ENCODE data around the gene RHNO1.
"Not testable (repeated sequence)": the region's sequence is repeated elsewhere in the genome, so short reads cannot be mapped to it uniquely, and the experiment has no call there.

Gene RHNO1

GRCh38 chr12:2857576-2857975 is 19.4 kb upstream of the RHNO1 start:
- DNase-seq (ENCODE audit: low read depth): no peak

GRCh38 chr12:2858334-2858733 is 18.7 kb upstream of the RHNO1 start:
- DNase-seq (ENCODE audit: low read depth): no peak
- H3K4me3 ChIP-seq (ENCODE audit: low read depth, low read length): no peak overlapping the region

More at GRCh38 chr12:2857576-2857975, 19.4 kb upstream of the RHNO1 start:
- H3K4me3 ChIP-seq (ENCODE audit: low read depth, low read length): no peak overlapping the region

GRCh38 chr12:2858944-2859421 is 18.0 kb upstream of the RHNO1 start:
- no peak overlapping the region for H3K4me3 ChIP-seq (ENCODE audit: low read depth, low read length)
- no peak for DNase-seq (ENCODE audit: low read depth)

GRCh38 chr12:2860170-2860569 is 16.9 kb upstream of the RHNO1 start:
- no peak for DNase-seq (ENCODE audit: low read depth)
- H3K4me3 ChIP-seq (ENCODE audit: low read depth, low read length): no peak overlapping the region

GRCh38 chr12:2862876-2863275 is 14.1 kb upstream of the RHNO1 start:
- DNase-seq (ENCODE audit: low read depth): no peak
- H3K4me3 ChIP-seq (ENCODE audit: low read depth, low read length): no peak overlapping the region

GRCh38 chr12:2863402-2863801 is 13.6 kb upstream of the RHNO1 start:
- DNase-seq (ENCODE audit: low read depth); H3K4me3 ChIP-seq (ENCODE audit: low read depth, low read length): not testable (repeated sequence)

- H3K4me3 ChIP-seq (ENCODE audit: low read depth, low read length): no peak overlapping the region
Measured at GRCh38 chr12:2864198-2864597, 12.8 kb upstream of the RHNO1 start.

GRCh38 chr12:2868986-2869632 is 7.9 kb upstream of the RHNO1 start:
- DNase-seq (ENCODE audit: low read depth); H3K4me3 ChIP-seq (ENCODE audit: low read depth, low read length): not testable (repeated sequence)

More at GRCh38 chr12:2864198-2864597, 12.8 kb upstream of the RHNO1 start:
- no peak for DNase-seq (ENCODE audit: low read depth)

- no peak for DNase-seq (ENCODE audit: low read depth)
- H3K4me3 ChIP-seq (ENCODE audit: low read depth, low read length): peak overlapping the region; percentile 90
Measured at GRCh38 chr12:2876431-2877046, 484 bp upstream of the RHNO1 start.

GRCh38 chr12:2877953-2878732 is 1.1 kb downstream of the RHNO1 start:
- no peak for DNase-seq (ENCODE audit: low read depth)

GRCh38 chr12:2879853-2880252 is 2.8 kb downstream of the RHNO1 start:
- no peak for DNase-seq (ENCODE audit: low read depth)
- no peak overlapping the region for H3K4me3 ChIP-seq (ENCODE audit: low read depth, low read length)

More at GRCh38 chr12:2877953-2878732, 1.1 kb downstream of the RHNO1 start:
- H3K4me3 ChIP-seq (ENCODE audit: low read depth, low read length): peak overlapping the region; percentile 90

- no peak overlapping the region for H3K4me3 ChIP-seq (ENCODE audit: low read depth, low read length)
- DNase-seq (ENCODE audit: low read depth): no peak
Measured at GRCh38 chr12:2884810-2885209, 7.8 kb downstream of the RHNO1 start.

- DNase-seq (ENCODE audit: low read depth): no peak
- no peak overlapping the region for H3K4me3 ChIP-seq (ENCODE audit: low read depth, low read length)
Measured at GRCh38 chr12:2886768-2887450, 9.9 kb downstream of the RHNO1 start.

GRCh38 chr12:2890001-2890387 is 13.0 kb downstream of the RHNO1 start:
- DNase-seq (ENCODE audit: low read depth): no peak
- peak overlapping the region; percentile 81 for H3K4me3 ChIP-seq (ENCODE audit: low read depth, low read length)

GRCh38 chr12:2890388-2891239 is 13.6 kb downstream of the RHNO1 start, which contains the start of gene TULP3:
TULP3 (plus strand) TSS chr12:2890891; CDS start chr12:2890948, 57 bp downstream.
- peak; percentile 90 for DNase-seq (ENCODE audit: low read depth)
- H3K4me3 ChIP-seq (ENCODE audit: low read depth, low read length): peak within 1 kb of the TSS; percentile 81

GRCh38 chr12:2891240-2892053 is 14.4 kb downstream of the RHNO1 start:
- peak overlapping the region; percentile 81 for H3K4me3 ChIP-seq (ENCODE audit: low read depth, low read length)

GRCh38 chr12:2892246-2892645 is 15.2 kb downstream of the RHNO1 start:
- H3K4me3 ChIP-seq (ENCODE audit: low read depth, low read length): peak overlapping the region; percentile 81
- DNase-seq (ENCODE audit: low read depth): no peak

More at GRCh38 chr12:2891240-2892053, 14.4 kb downstream of the RHNO1 start:
- DNase-seq (ENCODE audit: low read depth): no peak

GRCh38 chr12:2893007-2893406 is 16.0 kb downstream of the RHNO1 start:
- DNase-seq (ENCODE audit: low read depth): peak; percentile 60
- no peak overlapping the region for H3K4me3 ChIP-seq (ENCODE audit: low read depth, low read length)

Data from skeletal muscle cell (primary cell).